Cardiac muscle cell (in vitro differentiated cells and primary cell): ENCODE measurements around the gene CDHR3. TPM values are rescaled to one million over a fixed set of nuclear protein-coding genes. Genes with fewer than 3 reads are reported as not detected.
A peak's percentile ranks its signal among the peaks of the same experiment; 100 is the strongest.

Experiments
- DNase-seq, 2 donors: peaks; one replicate each; pipeline versions ENCODE4 v3.0.0 to v3.0.0-alpha.2; 2010 to 2017; ENCODE audit warnings: low read depth in 1 of 2, low spot score in 1 of 2
- H3K27ac ChIP-seq: fragments of 200-600 bp; sonication (generic); 2 replicates; pipeline ENCODE4 v1.5.1; 2016
- H3K27me3 ChIP-seq: fragments of 200-600 bp; sonication (generic); 2 replicates; pipeline ENCODE4 v1.6.0; 2016; ENCODE audit warnings: control low read depth
- H3K36me3 ChIP-seq: fragments of 200-600 bp; sonication (generic); 2 replicates; pipeline ENCODE4 v1.5.1; 2016; ENCODE audit warnings: control low read depth
- H3K4me1 ChIP-seq: fragments of 200-600 bp; sonication (generic); 2 replicates; pipeline ENCODE4 v1.8.1; 2017; ENCODE audit warnings: low read depth, mild to moderate bottlenecking, mixed run types
- H3K4me3 ChIP-seq: fragments of 200-600 bp; sonication (generic); 2 replicates; pipeline ENCODE4 v1.5.1; 2016; ENCODE audit warnings: mild to moderate bottlenecking
- H3K9me3 ChIP-seq: fragments of 200-600 bp; sonication (generic); 2 replicates; pipeline ENCODE4 v1.5.1; 2017; ENCODE audit warnings: low read depth, mild to moderate bottlenecking, control low read depth
- CTCF ChIP-seq: IDR thresholded peaks from 2 replicates; pipeline ENCODE4 v1.5.1; 2012; ENCODE audit warnings: low read depth, mild to moderate bottlenecking, low read length
- polyA plus RNA-seq: library from polyadenylated mRNA; unstranded; fragments of >200 nt; fragmentation: Nextera tagmentation; extraction: Ambion mirVana; gene quantifications from 2 replicates; pipeline ENCODE4 v1.2.1, GENCODE V29; 2016
- total RNA-seq: library from RNA; depleted of rRNA; stranded (reverse); fragments of >200 nt; gene quantifications from 2 replicates; pipeline ENCODE4 v1.2.3, GENCODE V29; 2016

CDHR3 gene
- total and polyA plus RNA-seq, 2 experiments from 2014 or later: 9.3 to 12.2 TPM

- DNase-seq: peak; percentile 28 to 45
- Histone ChIP-seq H3K27ac (peak overlapping the region; percentile 71), H3K36me3 (no peaks in the 10 kb centered on the region), H3K9me3 (no peaks in the 10 kb centered on the region), H3K4me3 (no peak overlapping the region), H3K4me1 (peaks cover 23% of the 10 kb centered on the region), H3K27me3 (no peaks in the 10 kb centered on the region)
- TF ChIP-seq CTCF: no peak
Observed at GRCh38 chr7:106071999-106072714, 109.1 kb downstream of the CDHR3 start.

GRCh38 chr7:106072715-106073091, 109.6 kb downstream of the CDHR3 start:
- no peaks in the 10 kb centered on the region for H3K9me3 ChIP-seq
- H3K4me3 ChIP-seq: no peak overlapping the region
- H3K27ac ChIP-seq: peak overlapping the region; percentile 71
- no peaks in the 10 kb centered on the region for H3K36me3 ChIP-seq
- DNase-seq: no peak
- H3K4me1 ChIP-seq: peaks cover 23% of the 10 kb centered on the region
- H3K27me3 ChIP-seq: no peaks in the 10 kb centered on the region
- TF ChIP-seq CTCF: no peak

GRCh38 chr7:106073701-106074100, 110.6 kb downstream of the CDHR3 start:
- no peak for TF ChIP-seq CTCF
- H3K27ac ChIP-seq: no peak overlapping the region
- H3K9me3 ChIP-seq: no peaks in the 10 kb centered on the region
- H3K4me3 ChIP-seq: no peak overlapping the region
- H3K36me3 ChIP-seq: no peaks in the 10 kb centered on the region
- H3K4me1 ChIP-seq: peaks cover 23% of the 10 kb centered on the region
- no peak for DNase-seq
- H3K27me3 ChIP-seq: no peaks in the 10 kb centered on the region

GRCh38 chr7:106074257-106074656, 111.2 kb downstream of the CDHR3 start:
- Histone ChIP-seq H3K36me3 (no peaks in the 10 kb centered on the region), H3K27ac (no peak overlapping the region), H3K4me1 (peaks cover 23% of the 10 kb centered on the region), H3K9me3 (no peaks in the 10 kb centered on the region), H3K27me3 (no peaks in the 10 kb centered on the region), H3K4me3 (no peak overlapping the region)
- no peak for DNase-seq
- no peak for TF ChIP-seq CTCF

- H3K9me3 ChIP-seq: no peaks in the 10 kb centered on the region
- no peak overlapping the region for H3K4me3 ChIP-seq
- no peaks in the 10 kb centered on the region for H3K36me3 ChIP-seq
- TF ChIP-seq CTCF: no peak
- no peak for DNase-seq
- H3K4me1 ChIP-seq: peaks cover 23% of the 10 kb centered on the region
- H3K27me3 ChIP-seq: no peaks in the 10 kb centered on the region
- no peak overlapping the region for H3K27ac ChIP-seq
Observed at GRCh38 chr7:106075937-106076336, 112.9 kb downstream of the CDHR3 start.
